Activated naive CD4-positive, alpha-beta T cell treated with anti-CD3 and anti-CD28 coated beads, Interleukin-2, amount 10 ng/mL, durations not matched to agents 5 hours and 36 hours (primary cell): ENCODE measurements around the gene TMEM187. TPM values are rescaled to one million over a fixed set of nuclear protein-coding genes. Genes with fewer than 3 reads are reported as not detected.

Experiments used
- microRNA-seq: library from miRNA; unstranded; fragments of <30 nt; microRNA quantifications from one replicate; pipeline ENCODE4 v1.2.0, GENCODE V29; 2022; ENCODE audit warnings: borderline microRNAs expressed, borderline replicate concordance
- total RNA-seq, 2 experiments: library from RNA; stranded (reverse); gene quantifications; one replicate each; pipeline ENCODE4 v1.2.3, GENCODE V29; 2021

TMEM187 gene, protein sequence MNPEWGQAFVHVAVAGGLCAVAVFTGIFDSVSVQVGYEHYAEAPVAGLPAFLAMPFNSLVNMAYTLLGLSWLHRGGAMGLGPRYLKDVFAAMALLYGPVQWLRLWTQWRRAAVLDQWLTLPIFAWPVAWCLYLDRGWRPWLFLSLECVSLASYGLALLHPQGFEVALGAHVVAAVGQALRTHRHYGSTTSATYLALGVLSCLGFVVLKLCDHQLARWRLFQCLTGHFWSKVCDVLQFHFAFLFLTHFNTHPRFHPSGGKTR
- total RNA-seq, result 10 to 100 TPM; 10.5 to 10.7 TPM

DNA sequence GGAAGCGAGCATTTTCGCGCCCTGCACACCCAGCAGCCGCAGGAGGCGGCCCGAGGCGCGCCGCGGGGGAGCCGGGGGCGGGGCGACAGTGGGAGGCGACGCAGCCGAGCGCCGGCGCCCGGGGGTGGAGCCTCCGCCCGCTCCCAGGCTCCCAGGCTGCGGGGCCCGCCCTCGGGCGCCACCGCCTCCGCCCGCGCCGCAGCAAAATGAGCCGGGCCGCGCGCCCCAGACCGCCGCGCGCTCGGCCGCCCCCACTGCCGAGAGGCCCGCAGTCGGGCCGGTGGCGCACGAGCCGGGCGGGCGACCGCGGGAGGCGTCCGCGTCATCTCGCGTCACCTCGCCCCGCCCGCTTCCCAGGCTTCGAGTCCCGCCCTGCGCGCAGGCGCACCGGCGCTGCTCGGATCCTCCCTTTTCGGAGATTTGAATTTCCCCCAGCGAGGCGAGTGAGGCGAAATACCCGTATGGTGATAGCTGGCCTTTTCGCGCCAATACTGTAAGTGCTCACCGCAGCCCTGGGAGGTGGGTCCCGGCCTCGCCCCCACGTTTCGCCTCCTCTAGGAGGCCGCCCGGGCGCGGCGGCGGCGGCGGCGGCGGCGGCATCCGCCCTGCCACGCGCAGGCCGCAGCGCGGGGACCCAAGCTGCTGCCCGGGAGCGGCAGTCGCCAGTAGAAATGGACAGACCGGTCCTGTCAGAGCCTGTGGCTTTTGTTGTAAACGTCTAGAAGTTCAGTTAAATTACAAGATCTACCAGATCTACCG lies at the start of gene TMEM187:
Gene TMEM187 (plus strand): TSS at position 387 of the 759 bp plus-strand sequence. CDS start 9,309 bp downstream, outside the sequence.

DNA sequence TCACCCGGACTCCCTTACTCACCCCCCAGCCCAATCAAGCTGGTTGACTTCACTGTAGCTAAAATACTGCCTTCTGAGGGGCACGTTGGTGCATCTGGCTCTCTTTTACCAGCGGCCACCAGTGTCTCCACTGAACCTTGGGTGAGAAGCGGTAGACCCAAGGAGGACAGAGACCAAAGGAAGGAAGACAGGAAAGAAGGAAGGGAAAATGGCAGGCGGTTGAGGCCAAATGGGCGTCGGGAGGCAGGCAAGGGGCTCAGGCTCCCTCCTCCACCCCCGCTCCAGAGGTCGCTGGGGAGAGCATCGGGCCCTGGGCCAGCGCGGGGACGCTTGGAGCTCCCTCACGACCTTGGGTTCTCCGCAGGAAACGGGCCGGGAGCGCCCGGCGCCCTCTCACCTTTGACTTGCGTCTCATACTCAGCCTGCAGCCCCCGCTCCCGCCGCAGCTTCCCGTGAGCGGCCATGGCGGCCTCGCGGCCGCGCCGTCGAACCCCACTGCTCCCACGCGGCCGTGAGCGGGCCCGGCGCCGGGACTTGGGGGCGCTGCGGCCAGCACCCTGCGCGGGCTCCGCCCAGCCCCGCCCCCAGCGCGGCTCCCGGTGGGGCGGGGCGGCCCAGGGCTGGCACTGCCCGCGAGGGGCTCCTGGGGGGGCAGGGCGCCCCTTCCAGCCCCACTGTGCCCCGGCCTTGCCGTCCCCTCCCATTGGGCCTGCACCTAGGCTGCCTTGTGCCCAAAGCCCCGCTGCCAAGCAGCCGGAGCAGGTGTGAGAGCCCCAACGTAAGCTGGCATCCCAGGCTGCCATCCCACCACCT lies 46.6 kb upstream of the TMEM187 start, which contains the start of gene ARHGAP4:
Gene ARHGAP4 (minus strand): TSS at position 526 of the 813 bp plus-strand sequence. CDS start 62 bp downstream, at position 464.

DNA sequence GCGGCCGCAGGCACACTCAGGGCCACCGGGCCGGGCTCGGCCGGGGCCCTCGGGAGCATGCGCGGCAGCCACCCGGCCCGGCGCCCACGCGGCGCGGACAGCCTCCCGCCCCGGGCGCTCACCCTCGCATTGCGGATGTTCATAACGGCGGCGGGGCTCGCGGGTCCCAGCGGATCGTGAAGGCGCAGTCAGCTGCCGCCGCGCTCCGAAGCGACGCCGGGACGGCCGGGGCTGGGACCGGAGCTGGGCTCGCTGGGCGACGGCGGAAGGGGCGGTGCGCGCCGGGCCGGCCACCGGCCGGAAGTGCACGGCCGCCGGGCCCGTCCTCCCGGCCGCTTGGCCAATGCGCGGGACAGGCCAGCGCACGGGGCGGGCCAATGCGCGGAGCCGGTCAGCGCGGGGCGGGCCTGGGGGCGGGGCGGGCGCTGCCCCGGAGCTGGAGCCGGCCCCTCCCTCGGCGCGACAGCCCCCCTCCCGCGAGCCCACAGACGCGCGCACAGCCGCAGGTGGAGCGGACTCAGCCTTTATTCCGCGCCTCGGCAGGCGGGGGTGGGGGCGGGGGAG lies 37.7 kb upstream of the TMEM187 start, which contains the start of gene NAA10:
Gene NAA10 (minus strand): TSS at position 276 of the 564 bp plus-strand sequence. CDS start 133 bp downstream, at position 143.

DNA sequence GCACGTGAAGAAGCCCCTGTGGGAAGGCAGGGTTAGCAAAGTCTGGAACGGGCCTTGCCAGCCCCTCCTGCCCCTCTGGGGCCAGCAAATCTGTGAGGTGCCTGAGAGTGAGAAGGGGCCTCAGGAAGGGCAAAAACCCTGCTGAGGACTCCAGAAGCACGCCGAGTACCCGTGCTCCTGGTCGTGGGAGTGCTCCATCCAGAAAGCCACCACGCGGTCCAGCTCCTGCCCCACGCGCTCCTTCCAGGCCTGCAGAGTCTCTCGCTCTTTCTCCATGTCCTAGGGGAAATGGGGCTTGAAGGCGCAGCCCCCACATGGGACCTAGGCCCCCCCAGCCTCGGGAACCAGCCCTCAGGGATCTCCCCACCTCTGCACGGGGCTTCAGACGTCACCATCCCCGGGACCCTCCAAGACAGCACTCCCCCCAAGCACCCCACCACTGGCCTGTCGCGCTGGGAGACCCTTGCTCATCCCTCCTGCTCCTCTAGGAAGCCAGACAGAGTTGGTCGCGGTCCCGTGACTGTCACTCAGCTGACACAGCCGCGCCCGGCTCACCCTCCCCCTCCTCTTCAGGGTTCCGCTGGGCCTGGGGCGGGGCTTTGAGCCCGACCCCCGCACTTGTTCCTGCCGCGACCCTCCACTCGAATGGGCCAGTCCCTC lies 28.3 kb upstream of the TMEM187 start, which contains the start of gene RENBP:
Gene RENBP (minus strand): TSS at position 504 of the 660 bp plus-strand sequence. CDS start 33 bp downstream, at position 471.

DNA sequence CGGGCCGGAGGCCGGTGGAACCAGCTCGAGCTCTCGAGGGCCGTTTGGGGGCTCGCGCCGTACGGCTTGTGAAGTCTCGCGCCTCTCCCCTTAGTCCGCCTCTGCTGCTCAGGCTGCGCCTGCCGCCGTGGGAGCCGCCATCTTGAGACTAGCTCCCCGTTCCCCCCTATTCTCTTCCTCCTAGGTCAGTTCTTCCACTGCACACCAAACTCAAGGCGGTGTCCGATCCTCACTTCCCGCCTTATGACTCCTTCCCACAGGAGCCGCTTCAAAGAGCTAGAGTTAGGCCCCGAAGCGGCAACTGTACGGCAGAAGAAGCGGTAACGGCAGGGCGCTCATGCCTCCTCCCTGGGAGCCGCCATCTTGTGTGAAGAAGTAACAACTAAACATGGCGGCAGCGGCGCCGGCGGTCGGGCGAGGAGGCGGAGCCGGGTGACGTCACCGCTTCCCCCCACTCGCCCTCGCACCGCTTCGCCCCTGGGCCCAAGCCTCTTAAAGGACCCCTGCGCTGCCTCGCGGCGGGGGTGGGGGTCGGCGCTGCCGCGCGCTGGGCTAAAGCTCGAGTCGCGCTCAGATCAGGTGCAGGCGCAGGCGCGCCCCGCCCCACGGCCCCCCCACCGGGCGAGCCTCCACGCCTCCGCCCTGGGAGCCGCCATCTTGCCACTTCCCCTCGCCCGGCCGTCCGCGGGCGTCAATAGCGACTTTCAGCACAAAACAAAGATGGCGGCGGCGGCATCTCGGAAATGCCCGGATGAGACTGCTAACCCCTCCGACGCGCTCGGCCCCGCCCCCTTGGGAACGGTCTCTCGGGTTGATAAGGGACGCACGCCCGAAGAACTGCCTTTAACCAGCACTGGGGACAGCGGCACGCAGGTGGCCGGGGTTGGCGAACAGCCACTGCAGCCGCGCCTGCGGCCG lies 845 bp upstream of the TMEM187 start, which contains the start of gene HCFC1:
Gene HCFC1 (minus strand): TSS at position 369 of the 918 bp plus-strand sequence. CDS start 978 bp downstream, outside the sequence.

DNA sequence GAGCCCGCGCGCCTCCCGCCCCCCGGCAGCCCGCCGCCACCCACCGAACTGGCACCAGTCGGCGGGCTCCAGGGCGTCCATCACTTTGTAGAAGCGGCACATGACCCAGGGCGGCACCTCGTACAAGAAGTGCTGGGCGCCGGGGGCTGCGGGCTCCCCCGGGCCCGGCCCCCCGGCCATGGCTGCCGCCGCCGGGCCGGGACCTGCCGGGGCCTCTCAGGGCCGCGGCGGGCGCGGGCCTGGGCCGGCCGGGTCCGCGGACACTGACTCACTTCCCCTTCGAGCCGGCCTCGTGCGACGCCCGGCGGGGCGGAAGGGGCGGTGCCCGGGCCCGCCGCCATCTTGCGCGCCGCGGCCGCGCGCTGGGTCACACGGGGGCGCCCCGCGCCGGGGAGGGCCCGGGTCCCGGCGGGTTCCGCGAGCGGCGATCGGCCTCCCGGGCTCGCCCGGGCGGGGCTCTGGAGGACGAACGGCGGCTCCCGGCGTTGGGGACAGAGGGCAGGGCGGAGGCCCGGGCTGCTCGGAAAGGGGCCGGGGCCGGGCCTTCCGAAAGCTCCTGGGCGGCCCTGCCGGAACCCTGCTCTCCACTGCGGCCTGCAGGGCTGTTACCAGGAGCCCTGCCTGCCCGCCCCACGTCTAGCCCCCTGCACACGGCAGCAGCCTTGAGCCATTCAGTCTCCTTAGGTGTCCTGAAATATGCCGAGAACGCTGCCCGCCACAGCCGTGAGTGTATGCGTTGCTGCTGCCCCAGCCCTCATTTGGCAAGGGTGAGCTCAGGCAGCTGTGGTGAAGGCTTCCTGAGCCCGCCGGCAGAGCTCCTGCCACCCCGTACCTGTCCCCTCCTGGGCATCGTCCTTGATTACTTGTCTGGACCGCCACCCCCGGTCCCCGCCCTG lies 47.3 kb downstream of the TMEM187 start, which contains the start of gene IRAK1:
Gene IRAK1 (minus strand): TSS at position 270 of the 896 bp plus-strand sequence. CDS start 90 bp downstream, at position 180.

Small RNA genes within 50 kb of the gene (microRNA-seq; reads per million reads assigned to microRNA genes)
- gene MIR3202-1 (not detected), gene MIR3202-2 (not detected), gene MIR718 (not detected)

Other genes starting within 250 kb of the TMEM187 start
- 100 to 1,000 TPM; 139 TPM for gene BCAP31, start 248.4 kb upstream of the TMEM187 start, total RNA-seq
- 10 to 100 TPM; 13.2 to 13.8 TPM for gene ABCD1, start 247.9 kb upstream of the TMEM187 start, total RNA-seq
- gene PLXNB3, start 208.5 kb upstream of the TMEM187 start, total RNA-seq, result under 1 TPM; 0.05 to 0.55 TPM
- not detected for gene SRPK3, start 191.7 kb upstream of the TMEM187 start, total RNA-seq
- gene IDH3G, start 178.4 kb upstream of the TMEM187 start, total RNA-seq, result 10 to 100 TPM; 61.1 to 63.0 TPM
- 100 to 1,000 TPM; 227 to 246 TPM for gene SSR4, start 178.1 kb upstream of the TMEM187 start, total RNA-seq
- gene PDZD4, start 142.2 kb upstream of the TMEM187 start, total RNA-seq, result 1 to 10 TPM; 1.1 to 1.5 TPM
- gene L1CAM, start 86.6 kb upstream of the TMEM187 start, total RNA-seq, result 1 to 10 TPM in 1 of 2 experiments, under 1 TPM in 1; 0.55 to 2.4 TPM
- not detected for gene AVPR2, start 68.1 kb upstream of the TMEM187 start, total RNA-seq
- gene ARHGAP4, start 46.5 kb upstream of the TMEM187 start, total RNA-seq, result 100 to 1,000 TPM; 343 to 353 TPM
- 10 to 100 TPM; 70.8 to 79.0 TPM for gene NAA10, start 37.7 kb upstream of the TMEM187 start, total RNA-seq
- 10 to 100 TPM; 27.1 to 28.6 TPM for gene RENBP, start 28.1 kb upstream of the TMEM187 start, total RNA-seq
- 10 to 100 TPM; 85.2 to 94.5 TPM for gene HCFC1, start 936 bp upstream of the TMEM187 start, total RNA-seq
- gene IRAK1, start 47.1 kb downstream of the TMEM187 start, total RNA-seq, result 10 to 100 TPM; 97.9 to 99.2 TPM
- 10 to 100 TPM; 59.6 to 61.8 TPM for gene MECP2, start 125.0 kb downstream of the TMEM187 start, total RNA-seq
- not detected for gene OPN1LW, start 171.5 kb downstream of the TMEM187 start, total RNA-seq
- gene OPN1MW, start 209.8 kb downstream of the TMEM187 start, total RNA-seq, result not detected
- not detected for gene OPN1MW2, start 247.0 kb downstream of the TMEM187 start, total RNA-seq